ENCODE results near the gene ATP5PD.

GRCh38 chr17:75091855-75092327 lies 45.1 kb upstream of the ATP5PD start:
- TF ChIP-seq POLR2A (IDR thresholded peaks at IDR 0.05): no peak
- no peak for TF ChIP-seq CTCF (IDR thresholded peaks at IDR 0.05)

Data from thyroid gland (tissue), 4 donors.